DMS 273 (cell line): ENCODE data around the gene MLC1.
"Not testable (repeated sequence)": the region's sequence is repeated elsewhere in the genome, so short reads cannot be mapped to it uniquely, and the experiment has no call there.

Source experiments
- DNase-seq: peaks from one replicate; lab custom pipeline; 2025; ENCODE audit not compliant: unreplicated experiment; lab: John Stamatoyannopoulos, UW

MLC1 gene

GRCh38 chr22:50104141-50104544 is 18.9 kb upstream of the MLC1 start:
- no peak for DNase-seq

DNA sequence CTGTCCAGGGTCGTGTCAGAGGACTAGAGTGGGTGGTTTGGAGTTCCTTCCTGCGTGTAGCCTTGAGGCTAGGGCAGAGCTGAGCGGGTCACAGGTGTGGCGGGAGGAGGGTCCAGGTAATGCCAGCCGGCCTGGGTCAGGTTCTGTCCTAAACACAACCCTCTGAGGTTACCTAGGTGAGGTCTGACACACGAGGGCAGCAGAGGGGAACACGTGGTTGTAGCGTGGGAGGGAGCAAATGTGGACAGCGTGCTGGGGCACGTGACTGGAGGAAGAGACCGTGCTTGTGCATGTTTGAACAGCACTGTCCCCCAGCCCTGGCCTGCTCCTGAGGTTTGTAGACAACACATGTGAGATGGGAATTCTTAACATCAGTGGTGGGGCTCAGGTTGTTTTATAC is 17.7 kb upstream of the MLC1 start:
- peak; percentile 13 for DNase-seq

DNA sequence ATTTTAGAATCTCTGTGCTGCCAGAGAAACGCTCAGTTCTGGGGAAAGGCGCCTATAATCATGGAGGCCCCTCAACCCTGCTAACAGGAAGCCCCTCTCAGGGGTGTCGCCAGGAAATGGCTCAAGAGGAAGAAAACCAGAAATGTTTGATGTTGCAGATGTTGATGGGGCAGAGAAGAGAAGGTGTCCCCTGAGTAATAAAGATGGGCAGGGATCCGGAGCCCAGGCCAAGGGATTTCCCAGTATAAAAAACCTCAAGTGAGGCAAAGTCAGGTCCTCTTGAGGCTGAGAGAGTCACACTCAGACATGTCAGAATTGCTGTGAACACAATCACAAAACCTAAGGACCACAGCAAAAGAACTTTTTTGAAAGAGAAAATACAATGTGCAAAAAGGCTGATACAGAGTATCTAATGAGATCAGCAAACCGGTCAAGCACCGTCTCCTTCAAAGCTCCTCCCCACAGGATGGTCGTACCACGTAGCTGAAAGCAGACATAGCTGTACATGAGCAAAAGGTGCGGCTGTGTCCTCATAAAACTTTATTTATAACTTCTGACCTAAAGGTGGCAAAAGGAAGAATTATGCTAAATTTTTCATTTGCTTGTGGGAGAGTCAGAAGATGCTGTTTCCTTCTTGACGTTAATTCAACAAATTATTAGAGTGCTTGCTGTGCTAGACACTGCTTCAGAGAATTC is 16.8 kb upstream of the MLC1 start:
- DNase-seq, result no peak

GRCh38 chr22:50098052-50098451 is 12.8 kb upstream of the MLC1 start:
- no peak for DNase-seq

- DNase-seq, result no peak
These were observed 7.1 kb upstream of the MLC1 start for GRCh38 chr22:50092342-50092741.

GRCh38 chr22:50091092-50091768 is 6.0 kb upstream of the MLC1 start:
- no peak for DNase-seq

GRCh38 chr22:50090412-50090714 is 5.1 kb upstream of the MLC1 start:
- no peak for DNase-seq

GRCh38 chr22:50089682-50090411 is 4.6 kb upstream of the MLC1 start, which contains the start of gene MOV10L1:
TSS of gene MOV10L1 (plus strand) at chr22:50090006. CDS start at chr22:50090089, 83 bp downstream.
- DNase-seq, result no peak

DNA sequence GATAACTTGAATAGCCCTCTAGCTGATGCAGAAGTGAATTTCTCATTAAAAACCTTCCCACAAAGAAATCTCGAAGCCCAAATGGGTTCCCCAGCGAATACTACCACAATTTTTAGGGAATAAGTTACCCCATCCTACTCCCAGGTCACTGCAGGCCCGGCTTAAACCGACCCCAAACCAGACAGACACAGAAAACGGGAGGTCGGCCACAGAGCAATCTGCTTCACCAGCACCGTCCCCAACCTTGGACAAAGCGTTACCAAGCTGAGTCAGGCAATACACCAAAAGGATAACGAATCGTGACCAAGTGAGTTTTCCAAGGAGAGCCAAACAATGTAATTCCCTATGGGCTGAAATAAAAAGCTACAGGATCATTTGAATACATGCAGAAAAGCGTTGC is 4.0 kb upstream of the MLC1 start:
- no peak for DNase-seq

DNA sequence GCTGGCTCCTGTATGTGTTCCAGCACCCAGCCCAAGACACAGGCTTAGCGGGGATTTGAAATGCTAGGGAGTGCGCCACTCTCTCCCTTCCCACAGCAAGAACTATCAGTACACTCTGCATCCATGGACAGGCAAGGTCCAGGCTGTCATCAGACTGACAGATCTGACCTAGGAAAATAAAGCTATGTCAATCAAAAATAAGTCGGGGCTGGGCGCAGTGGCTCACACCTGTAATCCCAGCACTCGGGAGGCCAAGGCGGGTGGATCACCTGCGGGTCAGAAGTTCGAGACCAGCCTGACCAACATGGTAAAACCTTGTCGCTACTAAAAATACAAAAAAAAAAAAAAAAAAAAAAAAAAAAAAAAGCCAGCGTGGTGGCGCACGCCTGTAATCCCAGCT is 2.9 kb upstream of the MLC1 start:
- no peak for DNase-seq

DNA sequence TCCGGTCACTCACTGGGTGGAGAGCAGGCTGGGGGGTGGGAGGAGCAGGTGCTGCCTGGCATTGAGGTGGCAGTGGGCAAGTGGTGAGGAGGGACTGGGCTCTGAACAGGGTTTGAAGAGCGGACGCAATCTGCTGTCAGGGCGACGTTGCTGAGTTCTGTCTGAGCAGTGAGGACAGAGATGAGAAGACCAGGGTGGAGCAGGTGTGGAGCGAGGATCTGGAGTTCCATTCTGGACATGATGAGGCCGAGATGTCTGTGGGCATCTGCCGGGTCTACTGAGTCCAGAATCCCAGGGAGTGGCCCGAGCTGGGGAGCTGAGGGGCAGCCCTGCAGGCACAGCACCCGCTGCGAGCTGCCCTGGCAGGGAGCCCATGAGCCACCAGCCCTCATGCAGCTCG is 2.4 kb upstream of the MLC1 start:
- DNase-seq, result no peak

DNA sequence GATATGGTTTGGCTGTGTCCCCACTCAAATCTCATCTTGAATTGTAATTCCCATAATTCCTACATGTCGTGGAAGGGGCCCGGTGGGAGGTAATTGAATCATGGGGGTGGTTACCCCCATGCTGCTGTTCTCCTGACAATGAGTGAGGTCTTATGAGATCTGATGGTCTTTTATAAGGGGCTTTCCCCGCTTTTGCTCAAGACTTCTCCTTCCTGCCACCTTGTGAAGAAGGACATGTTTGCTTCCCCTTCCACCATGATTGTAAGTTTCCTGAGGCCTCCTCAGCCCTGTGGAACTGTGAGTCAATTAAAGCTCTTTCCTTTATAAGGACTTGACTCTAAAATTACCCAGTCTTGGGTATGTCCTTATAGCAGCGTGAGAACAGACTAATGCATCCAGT is 1.7 kb upstream of the MLC1 start:
- DNase-seq, result not testable (repeated sequence)

- DNase-seq, result no peak
These were observed 1.3 kb upstream of the MLC1 start for GRCh38 chr22:50086526-50086925.

DNA sequence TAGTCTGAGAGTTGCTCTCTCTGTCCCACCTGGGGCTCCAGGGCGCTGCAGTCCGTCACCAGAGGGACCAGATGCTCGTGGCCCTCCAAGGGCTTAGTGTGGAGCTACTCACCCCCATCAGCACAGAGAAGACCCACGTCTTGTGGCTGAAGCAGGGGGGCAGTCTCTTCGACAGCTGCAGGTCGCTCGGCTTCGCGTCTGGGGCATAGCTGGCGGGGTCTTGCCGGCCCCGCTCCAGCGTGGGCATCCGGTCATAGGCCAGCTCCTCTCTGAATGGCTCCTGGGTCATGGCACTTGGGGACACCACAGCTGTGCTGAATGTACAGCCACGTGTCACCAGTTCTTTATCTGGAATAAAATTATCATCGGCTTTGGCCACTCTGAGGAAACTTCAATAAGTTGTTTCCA is 608 bp downstream of the MLC1 start:
- no peak for DNase-seq

DNA sequence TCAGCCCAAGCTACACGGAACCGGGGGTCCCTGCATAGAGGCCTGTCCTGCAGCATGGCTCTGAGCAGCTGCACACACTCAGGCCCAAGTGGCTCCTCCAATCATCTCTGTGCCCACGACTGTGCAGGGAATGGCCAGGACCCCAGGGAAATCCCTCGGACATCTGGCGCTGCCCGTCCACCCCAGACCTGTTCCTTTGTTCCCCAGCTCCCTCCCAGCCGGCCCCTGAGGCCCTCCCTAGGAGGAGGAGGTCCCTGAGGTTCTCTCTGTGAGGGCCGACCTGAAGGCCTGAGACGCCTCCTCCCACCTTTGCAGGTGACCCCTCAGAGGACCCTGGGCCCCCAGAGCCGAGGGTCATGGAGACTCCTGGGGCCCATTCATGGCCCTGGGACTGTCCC is 1.1 kb downstream of the MLC1 start:
- DNase-seq, result no peak

GRCh38 chr22:50083462-50084079 is 1.7 kb downstream of the MLC1 start:
- no peak for DNase-seq

DNA sequence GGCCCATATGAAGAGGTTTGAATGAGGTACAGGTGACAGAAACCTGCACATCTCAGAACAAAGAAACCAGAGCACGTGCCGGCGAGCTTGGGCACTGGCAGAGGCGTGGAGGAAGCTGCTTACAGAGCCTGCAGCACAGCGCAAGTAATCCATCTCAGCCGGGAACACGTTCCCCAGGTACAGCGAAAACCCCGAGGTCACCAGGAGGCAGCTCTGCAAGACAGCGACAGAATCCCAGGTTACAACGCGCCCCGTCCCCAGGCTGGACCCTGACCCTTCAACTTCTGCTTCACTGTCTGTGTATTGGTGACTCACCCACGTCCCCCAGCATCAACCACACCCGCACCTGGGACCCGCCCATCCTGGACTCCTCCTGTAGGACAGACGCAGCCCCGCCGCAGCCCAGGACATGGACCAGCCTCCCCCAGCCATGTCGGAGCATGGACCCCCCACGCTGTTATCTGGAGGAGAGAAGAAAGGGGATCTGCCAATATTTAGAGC is 2.2 kb downstream of the MLC1 start:
- no peak for DNase-seq

- no peak for DNase-seq
These were observed 3.0 kb downstream of the MLC1 start for GRCh38 chr22:50082197-50082715.

DNA sequence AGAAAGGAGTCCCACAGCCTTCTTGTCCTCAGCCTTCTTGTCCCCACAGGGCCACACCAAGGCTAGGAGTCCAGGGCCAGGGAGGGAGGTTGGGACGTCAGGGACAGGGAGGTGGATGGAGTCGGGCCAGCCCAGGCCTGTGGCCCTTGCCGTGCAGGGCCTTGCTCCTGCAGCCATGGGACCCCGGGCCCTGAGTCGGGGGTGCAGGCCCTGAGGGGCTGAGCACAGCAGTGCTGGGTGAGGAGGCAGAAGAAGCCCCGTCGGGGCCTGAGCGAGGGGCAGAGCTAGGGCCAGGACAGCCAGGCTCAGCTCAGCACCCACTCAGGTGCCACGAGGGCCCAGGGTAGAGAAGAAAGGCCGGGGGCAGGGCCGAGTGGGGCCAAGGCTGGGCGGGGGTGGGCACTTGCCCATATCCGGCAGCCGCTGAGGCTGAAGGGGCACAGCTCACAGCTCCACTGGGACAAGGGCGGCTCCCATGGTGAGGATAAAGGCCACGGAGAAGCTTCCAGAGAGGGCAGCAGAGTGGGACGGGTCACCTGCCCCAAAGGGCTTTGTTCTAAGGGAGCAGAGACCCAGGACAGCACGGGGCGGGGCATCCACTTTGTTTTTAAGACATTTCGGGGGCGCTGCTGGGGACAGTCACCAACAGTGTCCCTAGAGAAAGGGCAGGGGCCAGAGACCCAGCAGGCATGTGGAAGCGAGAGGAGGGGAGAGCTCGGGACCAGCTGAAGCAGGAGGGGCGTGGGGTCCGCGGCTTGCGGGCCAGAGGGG is 3.6 kb downstream of the MLC1 start:
- no peak for DNase-seq

DNA sequence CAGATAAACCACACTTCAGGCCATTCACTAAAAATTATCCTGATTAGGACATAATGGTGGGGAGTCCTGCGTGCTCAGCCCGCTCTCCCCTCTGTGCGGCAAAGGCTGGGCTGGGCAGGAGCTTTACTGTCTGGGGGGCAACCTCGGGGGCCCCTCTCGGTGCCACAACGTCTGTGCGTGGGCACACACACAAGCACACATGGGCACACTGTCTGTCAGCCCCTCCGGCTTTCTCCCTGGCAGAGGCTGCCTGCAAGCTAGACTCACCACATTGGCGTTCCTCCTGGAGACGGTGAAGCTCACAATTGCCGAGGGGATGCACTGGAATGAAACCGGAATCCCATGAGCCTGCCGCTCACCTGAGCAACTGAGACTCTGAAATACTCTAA is 5.2 kb downstream of the MLC1 start:
- DNase-seq, result no peak

DNA sequence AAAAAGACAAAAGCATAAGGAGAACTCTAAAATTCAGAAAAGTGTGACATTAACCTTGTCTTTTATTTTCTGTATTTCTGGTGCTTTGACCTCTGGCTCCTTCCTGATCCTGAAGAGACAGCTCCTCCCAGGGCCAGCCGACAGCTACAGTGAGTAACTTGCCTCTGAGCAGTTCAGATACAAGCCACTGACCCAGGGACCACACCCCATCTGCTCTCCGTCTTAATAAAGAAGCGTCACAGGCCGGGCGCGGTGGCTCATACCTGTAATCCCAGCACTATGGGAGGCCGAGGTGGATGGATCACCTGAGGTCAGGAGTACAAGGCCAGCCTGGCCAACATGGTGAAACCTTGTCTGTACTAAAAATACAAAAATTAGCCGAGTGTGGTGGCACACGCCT is 6.5 kb downstream of the MLC1 start:
- no peak for DNase-seq
